ENCODE data around the gene VAT1L.
"Not testable (repeated sequence)": the region's sequence is repeated elsewhere in the genome, so short reads cannot be mapped to it uniquely, and the experiment has no call there.

VAT1L gene

DNA sequence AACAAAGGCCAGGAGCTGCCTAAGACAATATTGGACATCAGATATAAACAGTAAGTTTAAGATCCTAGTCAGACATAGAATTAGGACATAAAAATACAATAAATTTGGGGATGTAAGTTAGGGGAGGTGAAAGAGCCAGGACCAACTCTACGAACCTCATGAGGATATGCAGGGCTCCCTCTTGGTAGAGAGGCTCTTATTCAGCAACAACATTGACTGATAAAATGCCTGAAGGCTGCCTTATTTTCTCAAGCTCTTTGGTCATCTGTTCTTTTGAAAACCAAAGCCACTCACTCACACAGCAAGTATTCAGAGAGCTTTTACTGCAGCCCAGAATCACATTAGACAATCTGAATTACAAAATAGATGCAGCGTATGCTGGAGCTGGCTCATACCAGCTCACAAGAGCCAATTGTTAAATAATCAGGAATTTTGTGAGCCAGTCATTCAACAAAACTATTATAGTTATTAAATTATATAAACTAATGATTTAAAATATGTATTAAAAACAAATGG, 125.4 kb downstream of the VAT1L start:
- DNase-seq = no peak

DNA sequence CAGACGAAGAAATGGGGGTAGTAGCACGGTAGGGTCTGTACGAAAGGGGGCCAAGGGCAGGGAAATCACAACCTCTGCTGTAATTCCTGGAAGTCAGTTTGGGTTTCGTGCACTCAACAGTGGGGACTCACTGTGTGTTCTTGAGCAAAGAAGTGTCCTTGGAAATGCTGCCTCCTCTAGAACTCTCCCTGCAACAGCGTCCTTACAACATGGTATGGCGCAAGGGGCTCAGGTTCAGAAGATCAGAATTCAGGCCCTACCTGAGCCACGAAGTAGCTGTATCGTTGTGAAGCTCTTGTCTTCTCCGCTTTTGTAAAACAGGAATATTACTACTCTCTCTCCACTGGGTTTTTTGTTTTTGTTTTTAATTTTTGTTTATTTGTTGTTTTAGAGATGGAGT, 127.7 kb downstream of the VAT1L start:
- no peak for DNase-seq

DNA sequence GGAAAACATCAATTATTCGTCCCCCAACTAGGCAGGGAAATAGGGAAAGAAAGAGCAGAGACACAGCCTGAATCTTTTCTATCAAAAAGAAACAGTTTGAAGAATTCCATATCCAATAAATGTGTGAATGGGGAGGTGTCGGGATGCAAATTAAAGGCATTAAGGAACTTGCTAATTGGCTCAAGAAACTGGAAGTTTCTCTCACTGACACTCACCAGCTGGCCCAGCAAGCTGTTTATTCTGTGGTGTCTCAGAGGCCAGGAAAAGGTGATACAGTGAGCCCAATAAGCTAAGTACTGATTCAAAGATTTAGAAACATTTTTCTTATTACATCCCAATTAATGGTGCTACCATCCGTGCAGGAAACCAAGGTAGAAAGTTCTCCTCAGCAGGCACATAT, 129.6 kb downstream of the VAT1L start:
- DNase-seq = no peak

DNA sequence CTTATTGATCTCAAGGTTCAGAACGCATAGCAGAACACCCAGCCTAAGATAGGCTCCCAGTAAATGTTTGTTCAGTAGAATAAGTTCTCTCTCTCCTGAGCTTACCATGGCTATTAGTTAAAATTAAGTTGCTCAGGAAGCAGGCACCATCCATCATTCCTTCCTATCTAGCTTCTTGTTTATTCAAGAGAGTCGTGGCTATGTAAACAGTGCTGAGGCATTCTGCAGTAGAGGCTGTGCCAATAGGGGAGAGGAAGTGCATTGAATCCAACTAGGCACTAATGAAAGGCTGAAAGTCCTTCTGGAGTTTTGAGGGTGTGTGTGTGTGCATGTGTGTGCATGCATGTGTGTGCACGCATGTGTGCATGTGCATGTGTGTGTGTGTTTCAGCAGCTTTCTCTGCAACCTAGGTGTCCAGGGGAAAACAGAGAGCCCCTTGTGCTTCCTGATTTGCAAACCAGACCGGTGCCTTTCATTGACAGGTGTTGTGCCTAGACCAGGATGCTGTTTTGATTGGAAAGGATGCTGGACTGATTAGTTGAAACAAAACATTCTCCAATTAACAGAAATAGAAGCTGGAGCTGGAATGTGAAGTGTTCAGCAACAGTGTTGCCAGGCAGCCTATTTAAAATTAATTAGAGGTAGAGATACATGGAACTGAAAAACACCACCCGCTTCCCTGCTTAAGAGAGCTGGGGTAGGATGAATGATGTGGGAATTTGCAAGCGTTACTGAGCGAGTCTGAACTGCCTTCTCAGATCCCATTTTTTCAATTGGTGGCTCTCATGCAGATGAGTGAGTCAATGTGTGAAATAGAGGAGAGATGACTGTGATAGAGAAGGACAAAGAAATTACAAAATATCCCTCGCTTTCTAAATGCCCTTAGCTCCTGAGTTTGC, 130.7 kb downstream of the VAT1L start:
- DNase-seq = no peak

DNA sequence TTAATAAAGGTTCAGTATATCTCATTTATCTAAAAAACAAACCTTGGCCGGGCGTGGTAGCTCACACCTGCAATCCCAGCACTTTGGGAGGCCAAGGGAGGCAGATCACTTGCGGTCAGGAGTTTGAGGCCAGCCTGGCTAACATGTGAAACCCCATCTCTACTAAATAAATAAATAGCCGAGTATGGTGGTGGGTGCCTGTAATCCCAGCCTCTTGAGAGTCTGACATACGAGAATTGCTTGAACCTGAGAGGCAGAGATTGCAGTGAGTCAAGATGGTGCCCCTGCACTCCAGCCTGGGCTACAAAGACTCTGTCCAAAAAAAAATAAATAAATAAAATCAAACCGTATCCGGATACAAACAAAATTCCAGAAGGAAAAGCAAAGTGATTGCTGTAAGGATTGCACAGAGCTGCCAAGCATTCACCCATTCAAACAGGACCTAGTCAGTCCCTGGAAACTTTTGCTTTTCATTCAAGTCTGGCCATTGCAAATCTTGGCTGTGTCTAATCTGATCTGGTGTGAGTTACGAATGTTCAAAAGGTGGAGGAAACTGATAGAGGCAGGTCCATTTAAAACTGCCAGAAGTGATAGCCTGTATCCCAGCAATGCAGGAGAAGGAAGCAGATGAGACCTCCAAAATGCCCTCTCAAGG, 131.5 kb downstream of the VAT1L start:
- no peak for DNase-seq

DNA sequence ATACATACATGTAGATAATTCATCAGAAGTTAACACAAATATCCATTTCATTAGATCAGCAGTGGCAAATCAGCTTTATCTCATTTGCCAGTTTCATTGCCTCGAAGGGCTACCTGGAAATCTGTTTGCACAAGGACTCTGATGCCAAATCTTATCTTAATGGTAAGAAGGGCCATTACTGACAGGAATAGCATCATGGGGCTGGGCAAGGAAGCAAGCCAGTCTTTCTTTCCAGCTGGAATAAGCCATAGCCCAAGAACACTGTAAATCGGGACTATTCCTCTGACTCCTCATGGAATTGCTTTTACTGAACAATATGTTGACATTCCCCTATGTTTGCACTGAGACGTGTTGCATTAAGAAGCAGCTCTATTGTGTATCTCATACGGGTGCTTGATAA, 132.6 kb downstream of the VAT1L start:
- no peak for DNase-seq

DNA sequence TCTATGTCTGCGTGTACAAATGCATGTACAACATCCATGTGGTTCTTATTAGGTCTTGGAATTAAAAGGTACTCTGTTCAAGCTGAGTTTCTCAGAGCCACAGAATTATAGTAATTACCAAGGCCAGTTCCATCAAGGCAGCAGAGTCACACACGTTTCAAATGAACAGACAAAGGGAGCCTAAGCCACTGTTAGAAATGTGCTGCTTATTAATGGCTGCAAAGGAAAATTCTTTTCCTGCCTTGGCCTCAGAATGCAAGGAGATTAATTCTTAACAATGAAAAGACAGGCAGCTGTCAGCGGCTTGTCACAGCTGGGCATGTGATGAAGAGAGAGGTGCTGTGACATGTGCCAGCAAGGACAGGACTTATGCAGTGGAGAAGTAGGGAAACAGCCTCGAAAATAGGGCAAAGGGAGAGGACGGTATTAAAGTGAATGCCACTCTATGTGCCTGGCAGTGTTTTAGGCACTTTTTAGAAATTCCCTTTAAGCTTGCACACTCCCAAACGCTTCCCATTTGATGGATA, 133.9 kb downstream of the VAT1L start:
- no peak for DNase-seq

DNA sequence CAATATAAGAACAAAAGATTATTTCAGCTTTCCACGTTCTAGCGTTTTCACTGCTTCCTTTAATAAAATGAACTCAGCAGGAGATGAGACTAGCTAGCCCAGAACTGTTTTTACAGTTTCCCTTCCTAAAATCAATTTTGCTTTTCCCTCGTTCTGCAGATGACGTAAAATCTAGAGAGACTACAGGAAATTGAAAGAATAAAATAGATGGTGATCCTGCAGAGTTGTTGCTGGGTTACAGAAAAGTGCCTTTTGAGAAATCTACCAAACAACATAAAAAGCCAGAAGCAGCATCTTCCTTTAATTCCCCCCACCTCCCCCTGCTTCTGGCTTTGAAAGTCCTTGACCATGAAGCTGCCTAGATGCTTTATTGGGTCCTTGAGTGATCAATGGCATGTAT, 137.2 kb downstream of the VAT1L start:
- no peak for DNase-seq

DNA sequence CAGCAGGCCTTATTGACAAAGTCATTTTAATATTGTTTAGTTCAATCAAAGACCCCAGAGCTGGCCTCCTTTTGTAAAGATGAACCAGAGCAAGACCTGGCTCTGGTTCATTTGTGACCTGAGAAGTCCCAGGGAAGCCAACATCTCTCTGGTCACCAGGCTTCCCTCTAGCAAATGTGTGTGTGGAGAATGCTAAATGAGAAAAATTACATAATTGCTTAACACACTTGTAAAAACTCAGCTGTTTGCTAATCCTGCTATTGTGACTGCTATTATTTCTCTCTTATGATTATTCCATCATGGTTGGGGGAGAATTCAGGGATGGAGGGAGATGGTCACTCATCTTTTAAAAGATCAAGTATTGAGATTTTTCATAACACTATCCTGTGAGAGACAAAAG, 139.7 kb downstream of the VAT1L start:
- DNase-seq = no peak

DNA sequence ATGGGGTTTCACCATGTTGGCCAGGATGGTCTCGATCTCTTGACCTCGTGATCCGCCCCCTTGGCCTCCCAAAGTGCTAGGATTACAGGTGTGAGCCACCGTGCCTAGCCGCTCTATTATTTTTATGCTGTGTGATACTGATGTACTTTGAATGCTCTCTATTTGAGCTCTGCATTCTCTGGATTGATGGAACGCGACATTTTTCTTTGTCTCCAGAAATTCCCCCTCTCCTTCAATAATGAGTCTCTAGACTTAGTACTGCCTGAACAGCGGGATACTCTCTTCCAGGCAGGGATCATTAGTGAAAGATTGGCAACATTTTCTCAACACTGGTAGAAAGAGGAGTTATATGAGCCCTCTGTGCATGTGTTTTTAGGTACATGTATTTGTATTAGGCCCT, 140.6 kb downstream of the VAT1L start:
- no peak for DNase-seq

DNA sequence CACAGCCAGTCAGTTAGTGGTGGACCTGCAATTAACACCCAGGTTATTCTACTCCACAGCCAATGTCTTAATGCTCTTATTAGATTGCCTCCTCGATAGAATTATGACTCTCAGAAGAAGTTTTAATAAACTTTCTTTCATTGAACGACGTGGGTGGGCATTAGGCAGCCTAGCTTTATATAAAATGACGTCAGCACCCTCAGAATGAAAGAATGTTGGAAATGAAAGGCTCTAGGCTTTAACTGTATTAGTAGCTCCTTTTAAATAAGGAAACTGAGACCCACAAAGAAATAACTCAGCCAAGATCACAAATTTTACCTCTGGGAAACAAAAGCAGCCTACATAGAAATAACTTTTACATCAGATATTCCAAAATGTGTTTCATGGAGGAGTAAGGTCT, 142.7 kb downstream of the VAT1L start:
- no peak for DNase-seq

DNA sequence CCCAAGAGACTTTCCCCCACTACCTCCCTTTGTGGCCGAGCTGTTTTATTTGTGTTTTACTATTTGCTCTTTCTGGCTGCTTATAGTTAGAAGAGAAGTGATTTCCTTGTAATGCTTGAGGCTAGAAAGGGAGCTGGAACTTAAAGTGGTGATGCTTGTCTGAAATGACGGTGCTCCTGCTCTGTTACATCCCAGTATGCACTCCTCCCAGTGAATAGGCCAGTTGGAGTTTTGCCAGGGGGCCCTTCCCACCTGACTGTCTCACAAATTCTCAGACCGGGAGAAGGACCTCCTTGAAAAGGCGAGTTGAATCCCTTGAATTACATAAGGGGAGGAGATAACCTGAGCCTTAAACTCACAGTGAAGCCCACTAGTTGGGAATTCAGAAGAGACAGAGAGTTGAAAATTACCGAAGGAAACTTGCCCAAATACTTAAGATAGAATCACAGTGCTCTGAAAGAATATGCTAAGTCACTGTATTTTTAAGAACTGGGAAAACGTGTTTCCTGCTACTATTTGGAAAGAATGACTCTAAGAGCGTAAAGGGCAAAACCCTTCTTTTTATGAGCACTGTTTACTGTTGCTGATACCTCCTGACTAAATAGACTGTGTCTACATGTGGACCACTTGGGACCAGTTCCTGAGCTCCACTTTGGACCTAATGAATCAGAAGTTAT, 149.2 kb downstream of the VAT1L start:
- no peak for DNase-seq

DNA sequence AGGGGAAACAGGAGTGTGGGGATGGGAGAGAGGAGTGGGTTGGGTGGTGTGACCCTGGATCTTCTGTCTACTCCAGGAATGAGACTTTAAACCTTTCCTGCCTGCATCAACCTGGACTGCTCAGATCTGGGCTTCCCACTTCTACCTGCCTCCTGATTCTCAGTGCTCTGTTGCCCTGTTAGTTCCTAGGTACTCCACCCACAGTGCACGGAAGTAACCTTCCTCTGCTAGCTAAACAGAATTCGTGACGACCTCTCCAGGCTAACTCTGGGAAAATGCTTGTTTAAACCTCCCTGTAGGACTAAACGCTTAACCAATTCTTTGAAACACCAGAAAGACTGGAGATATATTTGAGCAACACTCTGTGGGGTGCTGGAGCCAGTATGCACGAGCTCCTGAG, 150.5 kb downstream of the VAT1L start:
- no peak for DNase-seq

DNA sequence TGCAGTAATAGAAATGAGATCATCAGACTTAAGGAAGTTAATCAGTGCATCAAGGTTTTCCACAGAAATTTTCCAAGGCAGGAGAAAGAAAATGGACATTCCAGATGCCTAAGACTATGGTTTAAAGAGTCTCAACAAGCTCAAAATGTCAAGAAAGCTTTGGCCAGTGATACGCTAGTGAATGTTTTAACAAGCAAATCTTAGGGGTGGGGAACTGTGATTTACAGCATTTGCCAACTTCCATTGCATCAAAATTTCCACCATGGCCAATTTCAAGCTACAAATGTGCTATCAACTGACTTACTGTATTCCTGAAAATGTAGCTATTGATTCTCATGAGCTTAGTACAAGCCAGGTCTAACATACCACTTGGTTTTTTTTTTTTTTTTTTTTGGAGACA, 151.6 kb downstream of the VAT1L start:
- no peak for DNase-seq

DNA sequence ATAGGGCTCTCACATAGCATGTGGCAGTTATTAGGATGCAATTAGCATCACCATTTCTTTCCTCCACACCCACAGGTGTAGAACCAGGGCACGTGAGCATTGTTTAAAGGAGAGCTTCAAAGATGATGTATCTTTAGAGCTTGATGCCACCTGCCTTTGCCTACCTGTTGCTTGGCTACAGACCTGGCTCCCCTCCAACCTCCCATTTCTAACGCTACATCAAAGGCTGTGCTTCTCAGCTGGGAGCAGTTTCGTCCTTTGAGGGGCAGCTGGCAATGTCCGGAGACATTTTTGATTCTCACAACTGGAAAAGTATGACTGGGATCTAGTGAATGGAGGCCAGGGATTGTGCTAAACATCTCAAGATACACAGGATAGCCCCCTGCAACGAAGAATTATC, 155.4 kb downstream of the VAT1L start:
- no peak for DNase-seq

DNA sequence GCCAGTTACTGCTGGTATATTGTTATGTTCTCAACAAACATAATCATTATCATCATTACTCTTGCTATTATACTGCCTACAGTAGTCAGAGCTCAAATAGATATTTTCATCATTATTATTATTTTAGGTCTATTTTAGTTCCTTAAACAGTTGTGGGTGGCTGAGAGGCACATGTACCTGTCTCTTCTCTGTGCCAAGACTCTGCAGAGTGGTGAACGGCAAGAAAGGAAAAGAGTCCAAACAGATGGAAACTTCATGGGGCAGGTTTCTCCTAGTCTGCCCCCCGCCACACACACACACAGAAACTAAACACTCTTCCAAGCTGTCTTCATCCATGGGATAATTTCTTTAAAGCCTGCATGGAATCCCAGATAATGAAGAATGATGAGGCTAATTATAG, 156.3 kb downstream of the VAT1L start:
- DNase-seq = no peak

DNA sequence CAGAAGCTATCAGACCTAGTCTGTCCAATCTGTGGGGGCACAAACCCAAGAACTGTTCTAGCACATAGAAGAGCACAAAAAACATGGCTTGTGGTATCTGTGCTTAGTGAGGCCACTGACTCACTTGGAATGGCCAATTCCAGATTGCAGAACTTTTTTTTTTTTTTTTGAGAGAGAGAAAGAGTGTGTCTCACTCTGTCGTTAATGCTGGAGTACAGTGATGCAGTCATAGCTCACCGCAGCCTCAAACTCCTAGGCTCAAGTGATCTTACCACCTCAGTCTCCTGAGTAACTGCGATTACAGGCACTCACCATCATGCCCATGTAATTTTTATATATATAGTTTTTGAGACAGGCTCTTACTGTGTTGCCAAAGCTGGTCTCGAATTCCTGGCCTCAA, 156.8 kb downstream of the VAT1L start:
- no peak for DNase-seq

DNA sequence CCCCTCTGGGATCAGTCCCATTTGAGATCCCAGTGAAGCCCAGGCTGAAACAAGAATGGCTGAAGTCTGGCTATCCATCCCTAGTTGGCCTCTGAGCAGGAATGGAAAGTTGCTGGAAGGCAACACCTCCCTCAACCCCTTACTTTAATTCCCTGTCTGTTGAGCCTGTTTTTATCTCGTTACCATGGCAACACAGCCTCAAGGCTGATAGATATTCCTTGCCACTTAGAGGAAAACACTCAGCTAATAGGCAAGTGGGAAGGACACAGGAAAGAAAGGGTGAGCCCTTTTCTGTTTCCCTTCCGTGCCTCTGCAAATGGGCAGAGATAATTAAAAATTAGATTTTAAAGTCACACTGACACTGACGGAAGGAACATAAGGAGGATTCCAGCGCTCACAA, 158.5 kb downstream of the VAT1L start:
- no peak for DNase-seq

DNA sequence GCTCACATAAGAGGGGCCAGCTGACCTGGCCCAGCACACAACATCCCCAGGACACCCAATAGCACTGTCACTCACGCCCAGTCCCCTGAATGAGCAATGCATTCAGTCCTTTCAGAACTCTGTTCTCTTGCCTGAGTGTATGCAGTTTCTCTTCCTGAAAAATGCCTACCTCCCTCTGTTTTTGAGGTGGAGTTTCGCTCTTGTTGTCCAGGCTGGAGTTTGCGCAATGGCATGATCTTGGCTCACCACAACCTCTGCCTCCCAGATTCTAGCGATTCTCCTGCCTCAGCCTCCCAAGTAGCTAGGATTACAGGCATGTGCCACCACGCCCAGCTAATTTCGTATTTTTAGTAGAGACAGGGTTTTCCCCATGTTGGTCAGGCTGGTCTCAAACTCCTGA, 159.2 kb downstream of the VAT1L start:
- DNase-seq = not testable (repeated sequence)

DNA sequence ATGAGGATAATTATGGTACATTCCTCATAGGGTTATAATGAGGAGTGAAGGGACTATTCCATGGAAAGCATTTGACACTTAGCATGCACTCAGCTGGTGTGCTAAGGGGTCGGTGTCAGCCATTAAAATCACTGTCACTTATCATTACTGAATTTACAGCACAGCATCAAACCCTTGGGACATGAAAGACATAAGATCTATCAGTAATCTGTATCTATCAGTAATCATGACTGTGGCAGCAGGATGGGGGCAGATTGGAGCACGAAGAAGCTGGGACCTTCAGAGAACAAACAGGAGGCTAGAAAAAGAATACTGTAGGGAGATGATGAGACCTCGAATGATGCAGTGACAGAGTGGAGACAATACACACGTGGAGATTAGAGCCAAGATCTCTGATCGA, 160.5 kb downstream of the VAT1L start:
- DNase-seq = no peak

DNA sequence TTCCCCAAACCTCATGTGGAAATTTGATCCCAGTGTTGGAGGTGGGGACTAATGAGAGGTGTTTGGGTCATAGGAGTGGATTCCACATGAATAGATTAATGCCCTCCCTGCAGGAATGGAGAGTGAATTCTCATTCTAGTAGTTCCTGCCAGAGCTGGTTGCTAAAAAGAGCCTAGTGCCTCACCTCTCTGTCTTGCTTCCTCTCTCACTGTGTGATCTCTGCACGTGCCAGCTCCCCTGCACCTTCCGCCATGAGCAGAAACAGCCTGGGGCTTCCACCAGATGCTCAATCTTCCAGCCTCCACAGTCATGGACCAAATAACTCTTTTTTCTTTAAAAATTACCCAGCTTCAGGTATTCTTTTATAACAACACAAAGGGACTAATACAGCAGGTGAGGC, 161.1 kb downstream of the VAT1L start:
- DNase-seq = no peak

DNA sequence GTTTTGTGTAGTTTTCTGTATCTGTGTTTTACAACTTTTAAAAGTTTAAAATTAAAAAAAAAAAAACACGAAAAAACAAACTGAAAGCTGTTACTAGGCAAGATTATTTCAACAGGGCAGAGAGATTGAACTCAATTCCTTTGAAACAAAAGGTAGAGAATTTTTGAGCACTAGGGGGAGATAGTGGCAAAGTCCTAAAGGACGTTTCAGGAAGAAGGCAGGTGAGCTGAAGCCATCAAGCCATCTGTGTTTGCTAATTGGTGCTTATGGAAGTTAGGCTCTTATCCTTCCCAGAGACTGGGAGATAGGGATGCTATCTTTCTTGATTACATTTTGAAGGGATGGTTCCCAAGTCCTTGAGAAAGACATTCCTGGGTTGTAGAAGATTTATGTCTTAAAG, 163.4 kb downstream of the VAT1L start:
- DNase-seq = no peak

DNA sequence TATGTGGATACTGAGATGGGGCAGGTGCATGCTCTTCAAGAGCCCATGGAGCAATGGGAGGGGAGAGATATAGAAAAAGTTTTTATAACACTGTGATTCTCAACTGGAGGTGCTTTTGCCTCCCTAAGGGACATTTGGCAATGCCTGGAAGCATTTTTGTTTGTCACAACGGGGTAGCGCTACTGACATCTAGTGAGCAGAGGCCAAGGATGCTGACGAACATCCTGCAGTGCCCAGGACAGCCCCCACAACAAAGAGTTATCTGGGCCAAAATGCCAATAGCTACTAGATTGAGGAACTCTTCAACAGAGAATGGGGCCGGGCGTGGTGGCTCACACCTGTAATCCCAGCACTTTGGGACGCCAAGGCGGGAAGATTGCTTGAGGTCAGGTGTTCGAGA, 166.8 kb downstream of the VAT1L start:
- no peak for DNase-seq

Measured in fibroblast of skin of back (primary cell).